SU-DHL-6 (cell line): ENCODE results near the gene TOP2A.
"Not testable (repeated sequence)": the region's sequence is repeated elsewhere in the genome, so short reads cannot be mapped to it uniquely, and the experiment has no call there.

Source experiments
- EZH2phosphoT487 ChIP-seq: fragments of 200-600 bp; sonication (generic), shearing (Covaris generic); conservative IDR thresholded peaks from 2 replicates; pipeline ENCODE4 v1.6.1; 2018; ENCODE audit warnings: mild to moderate bottlenecking, antibody characterized with exemption, low read length, moderate library complexity, mixed read lengths
- TF ChIP-seq, protein P1 (sequence below): fragments of 200-600 bp; sonication (generic); IDR thresholded peaks from one replicate; pipeline ENCODE4 v1.5.1; 2017; ENCODE audit warnings: antibody characterized with exemption, mild to moderate bottlenecking, low read length, moderate library complexity; ENCODE audit not compliant: insufficient read depth, poor library complexity, severe bottlenecking

DNA sequence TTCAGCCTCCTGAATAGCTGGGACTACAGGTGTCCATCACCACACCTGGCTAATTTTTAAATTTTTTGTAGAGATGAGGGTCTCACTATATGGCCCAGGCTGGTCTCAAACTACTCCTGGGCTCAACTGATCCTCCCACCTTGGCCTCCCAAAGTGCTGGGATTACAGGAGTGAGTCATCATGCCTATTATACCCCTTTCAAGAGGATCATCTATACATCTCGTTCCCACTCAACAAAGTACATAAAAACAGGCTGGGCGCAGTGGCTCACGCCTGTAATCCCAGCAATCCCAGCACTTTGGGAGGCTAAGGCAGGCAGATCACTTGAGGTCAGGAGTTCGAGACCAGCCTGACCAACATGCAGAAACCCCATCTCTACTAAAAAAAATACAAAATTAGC, 3.4 kb downstream of the TOP2A start:
- not testable (repeated sequence) for TF ChIP-seq EZH2phosphoT487
- TF ChIP-seq, protein P1, sequence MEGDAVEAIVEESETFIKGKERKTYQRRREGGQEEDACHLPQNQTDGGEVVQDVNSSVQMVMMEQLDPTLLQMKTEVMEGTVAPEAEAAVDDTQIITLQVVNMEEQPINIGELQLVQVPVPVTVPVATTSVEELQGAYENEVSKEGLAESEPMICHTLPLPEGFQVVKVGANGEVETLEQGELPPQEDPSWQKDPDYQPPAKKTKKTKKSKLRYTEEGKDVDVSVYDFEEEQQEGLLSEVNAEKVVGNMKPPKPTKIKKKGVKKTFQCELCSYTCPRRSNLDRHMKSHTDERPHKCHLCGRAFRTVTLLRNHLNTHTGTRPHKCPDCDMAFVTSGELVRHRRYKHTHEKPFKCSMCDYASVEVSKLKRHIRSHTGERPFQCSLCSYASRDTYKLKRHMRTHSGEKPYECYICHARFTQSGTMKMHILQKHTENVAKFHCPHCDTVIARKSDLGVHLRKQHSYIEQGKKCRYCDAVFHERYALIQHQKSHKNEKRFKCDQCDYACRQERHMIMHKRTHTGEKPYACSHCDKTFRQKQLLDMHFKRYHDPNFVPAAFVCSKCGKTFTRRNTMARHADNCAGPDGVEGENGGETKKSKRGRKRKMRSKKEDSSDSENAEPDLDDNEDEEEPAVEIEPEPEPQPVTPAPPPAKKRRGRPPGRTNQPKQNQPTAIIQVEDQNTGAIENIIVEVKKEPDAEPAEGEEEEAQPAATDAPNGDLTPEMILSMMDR: not testable (repeated sequence)
